HEK293T (cell line): Measurements from ENCODE around the gene TTR.

Experiments
- BHLHE40 ChIP-seq: fragments of 450-650 bp; IDR thresholded peaks from 2 replicates; pipeline ENCODE4 v1.6.1; 2016; ENCODE audit warnings: mild to moderate bottlenecking, moderate library complexity, borderline replicate concordance
- CTBP1 ChIP-seq: fragments of 450-650 bp; IDR thresholded peaks from 2 replicates; pipeline ENCODE4 v1.6.1; 2016; ENCODE audit warnings: borderline replicate concordance
- ELF4 ChIP-seq: fragments of 450-650 bp; IDR thresholded peaks from 2 replicates; pipeline ENCODE4 v1.6.1; 2017; ENCODE audit warnings: antibody characterized with exemption
- FOXA1 ChIP-seq: fragments of 450-650 bp; IDR thresholded peaks from 2 replicates; pipeline ENCODE4 v1.6.1; 2016; ENCODE audit warnings: mild to moderate bottlenecking
- FOXK2 ChIP-seq: fragments of 450-650 bp; IDR thresholded peaks from 2 replicates; pipeline ENCODE4 v1.6.1; 2016; ENCODE audit warnings: mild to moderate bottlenecking
- FOXM1 ChIP-seq: fragments of 450-650 bp; IDR thresholded peaks from 2 replicates; pipeline ENCODE4 v1.6.1; 2017; ENCODE audit warnings: mild to moderate bottlenecking, borderline replicate concordance
- HDGF ChIP-seq: fragments of 450-650 bp; IDR thresholded peaks from 2 replicates; pipeline ENCODE4 v1.6.1; 2017; ENCODE audit warnings: antibody characterized with exemption, borderline replicate concordance
- NFRKB ChIP-seq: fragments of 450-650 bp; IDR thresholded peaks from 2 replicates; pipeline ENCODE4 v1.6.1; 2016; ENCODE audit warnings: mild to moderate bottlenecking, moderate library complexity
- SP1 ChIP-seq: fragments of 450-650 bp; IDR thresholded peaks from 2 replicates; pipeline ENCODE4 v1.6.1; 2017
- SUZ12 ChIP-seq: fragments of 450-650 bp; IDR thresholded peaks from 2 replicates; pipeline ENCODE4 v1.6.1; 2016; ENCODE audit warnings: mild to moderate bottlenecking
- TARDBP ChIP-seq: fragments of 450-650 bp; IDR thresholded peaks from 2 replicates; pipeline ENCODE4 v1.6.1; 2016
- TF ChIP-seq, protein P1 (sequence below): fragments of 450-650 bp; IDR thresholded peaks from 2 replicates; pipeline ENCODE4 v1.6.1; 2016

DNA sequence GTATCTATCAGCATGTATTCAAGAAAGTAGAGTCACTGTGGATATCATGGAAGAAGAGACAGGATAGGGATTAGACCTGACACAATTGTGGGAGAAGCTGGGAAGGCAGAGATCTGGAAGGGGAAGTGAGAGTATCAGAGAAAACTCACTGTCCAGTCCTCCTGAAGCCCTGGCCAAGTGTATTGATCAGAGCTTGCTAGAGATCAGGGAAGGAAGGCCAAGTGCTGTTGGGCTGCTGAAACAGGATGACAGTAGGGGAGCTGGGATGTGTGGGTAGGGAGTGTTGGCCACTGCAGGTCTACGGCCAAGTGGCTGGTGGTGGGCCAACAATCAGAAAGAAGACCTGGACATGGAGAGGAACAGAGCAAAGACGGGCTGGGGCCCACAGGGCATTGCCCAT is 26.3 kb upstream of the TTR start:
- no peak for TF ChIP-seq SP1
- TF ChIP-seq FOXK2, result no peak
- TF ChIP-seq SUZ12, result no peak
- TF ChIP-seq, protein P1, sequence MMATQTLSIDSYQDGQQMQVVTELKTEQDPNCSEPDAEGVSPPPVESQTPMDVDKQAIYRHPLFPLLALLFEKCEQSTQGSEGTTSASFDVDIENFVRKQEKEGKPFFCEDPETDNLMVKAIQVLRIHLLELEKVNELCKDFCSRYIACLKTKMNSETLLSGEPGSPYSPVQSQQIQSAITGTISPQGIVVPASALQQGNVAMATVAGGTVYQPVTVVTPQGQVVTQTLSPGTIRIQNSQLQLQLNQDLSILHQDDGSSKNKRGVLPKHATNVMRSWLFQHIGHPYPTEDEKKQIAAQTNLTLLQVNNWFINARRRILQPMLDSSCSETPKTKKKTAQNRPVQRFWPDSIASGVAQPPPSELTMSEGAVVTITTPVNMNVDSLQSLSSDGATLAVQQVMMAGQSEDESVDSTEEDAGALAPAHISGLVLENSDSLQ, result no peak
- no peak for TF ChIP-seq HDGF
- TF ChIP-seq BHLHE40, result no peak
- no peak for TF ChIP-seq ELF4
- TF ChIP-seq FOXA1, result no peak
- TF ChIP-seq NFRKB, result no peak
- TF ChIP-seq TARDBP, result no peak
- no peak for TF ChIP-seq CTBP1
- TF ChIP-seq FOXM1, result no peak
